Measurements from ENCODE around the gene GRM3. TPM values are rescaled to one million over a fixed set of nuclear protein-coding genes. Genes with fewer than 3 reads are reported as not detected.

The GRM3 gene
- polyA plus RNA-seq, 1 of the 3 experiments (the other 2 are of a cell fraction), result not detected

DNA sequence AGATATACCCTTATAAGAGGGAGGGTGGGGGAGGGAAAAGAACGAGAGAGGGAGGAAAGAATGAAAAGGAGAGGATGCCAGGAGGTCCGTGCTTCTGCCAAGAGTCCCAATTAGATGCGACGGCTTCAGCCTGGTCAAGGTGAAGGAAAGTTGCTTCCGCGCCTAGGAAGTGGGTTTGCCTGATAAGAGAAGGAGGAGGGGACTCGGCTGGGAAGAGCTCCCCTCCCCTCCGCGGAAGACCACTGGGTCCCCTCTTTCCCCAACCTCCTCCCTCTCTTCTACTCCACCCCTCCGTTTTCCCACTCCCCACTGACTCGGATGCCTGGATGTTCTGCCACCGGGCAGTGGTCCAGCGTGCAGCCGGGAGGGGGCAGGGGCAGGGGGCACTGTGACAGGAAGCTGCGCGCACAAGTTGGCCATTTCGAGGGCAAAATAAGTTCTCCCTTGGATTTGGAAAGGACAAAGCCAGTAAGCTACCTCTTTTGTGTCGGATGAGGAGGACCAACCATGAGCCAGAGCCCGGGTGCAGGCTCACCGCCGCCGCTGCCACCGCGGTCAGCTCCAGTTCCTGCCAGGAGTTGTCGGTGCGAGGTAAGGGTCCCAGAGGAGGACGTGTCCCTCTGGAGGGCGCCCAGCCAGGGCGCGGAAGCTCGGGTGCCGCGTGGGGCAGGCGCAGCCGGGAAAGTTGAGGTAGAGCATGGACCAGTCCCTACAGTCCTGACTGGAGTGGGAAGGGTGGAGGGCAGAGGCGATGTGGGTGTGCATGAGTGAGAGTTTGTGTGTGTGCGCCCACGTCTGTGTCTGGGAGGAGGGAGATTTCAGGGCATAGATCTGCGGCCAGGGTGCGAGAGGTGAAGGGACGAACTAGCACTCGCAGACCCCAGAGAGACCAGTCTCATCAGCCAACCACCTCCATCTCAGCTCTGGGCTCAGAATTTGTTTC is 844 bp downstream of the GRM3 start:
- Histone ChIP-seq H3K9ac (no peak overlapping the region), H3K9me3 (no peaks in the 10 kb centered on the region), H3K4me2 (peak overlapping the region; percentile 75), H3K4me3 (ENCODE audit: low read depth in 2 of 2, low read length in 1 of 2) (peak overlapping the region; percentile 35 to 53; a peak in 3 of 4 replicates), H3F3A (replicated peaks; ENCODE audit: insufficient read depth) (no peaks in the 10 kb centered on the region), H3K79me2 (ENCODE audit: insufficient read depth) (no peaks in the 10 kb centered on the region), H3K4me1 (ENCODE audit: control insufficient read depth in 1 of 2, insufficient read depth in 2 of 2, low read depth in 1 of 2, low read length in 1 of 2) (peaks cover 0 to 19% of the 10 kb centered on the region in 2 experiments; a peak in 2 of 4 replicates), H4K20me1 (ENCODE audit: insufficient read depth) (no peaks in the 10 kb centered on the region), H3K9me2 (no peaks in the 10 kb centered on the region), H3K27ac (ENCODE audit: low read depth in 2 of 2, low read length in 1 of 2) (no peak overlapping the region), H3K27me3 (ENCODE audit: insufficient read depth) (peaks cover 30% of the 10 kb centered on the region), H2AFZ (ENCODE audit: low read depth) (peak overlapping the region; percentile 18; the same call in 1 of the 2 replicates), H3K36me3 (replicated peaks in 1 of 2; ENCODE audit: control insufficient read depth in 1 of 2, insufficient read depth in 2 of 2, low read length in 1 of 2) (no peaks in the 10 kb centered on the region)
- ChIA-PET POLR2A (no interaction called here), CTCF (interaction anchor here (0.8 to 1.8 kb wide), 4 partner anchors 10 to 261 kb away, joined by 3 to 4 read pairs (median 4); no protein-coding TSS in a partner anchor)
- peak; percentile 67 for DNase-seq
- WGBS (ENCODE audit: low lambda C conversion rate), result 5% methylated on average over 35 of the region's 42 CpGs
- TF ChIP-seq SIN3A (IDR thresholded peaks at IDR 0.05; ENCODE audit: borderline replicate concordance, low read depth, low read length) (no peak), TAF1 (IDR thresholded peaks at IDR 0.05; ENCODE audit: borderline replicate concordance, low read depth, low read length) (no peak), MEF2A (IDR thresholded peaks at IDR 0.05; ENCODE audit: borderline replicate concordance, low read depth) (no peak), TEAD4 (IDR thresholded peaks at IDR 0.05; ENCODE audit: borderline replicate concordance, insufficient read depth) (no peak), YY1 (IDR thresholded peaks at IDR 0.05; ENCODE audit: low read depth) (no peak), EZH2phosphoT487 (IDR thresholded peaks at IDR 0.05; ENCODE audit: borderline replicate concordance, low read depth) (no peak)
- TF ChIP-seq, protein P1, sequence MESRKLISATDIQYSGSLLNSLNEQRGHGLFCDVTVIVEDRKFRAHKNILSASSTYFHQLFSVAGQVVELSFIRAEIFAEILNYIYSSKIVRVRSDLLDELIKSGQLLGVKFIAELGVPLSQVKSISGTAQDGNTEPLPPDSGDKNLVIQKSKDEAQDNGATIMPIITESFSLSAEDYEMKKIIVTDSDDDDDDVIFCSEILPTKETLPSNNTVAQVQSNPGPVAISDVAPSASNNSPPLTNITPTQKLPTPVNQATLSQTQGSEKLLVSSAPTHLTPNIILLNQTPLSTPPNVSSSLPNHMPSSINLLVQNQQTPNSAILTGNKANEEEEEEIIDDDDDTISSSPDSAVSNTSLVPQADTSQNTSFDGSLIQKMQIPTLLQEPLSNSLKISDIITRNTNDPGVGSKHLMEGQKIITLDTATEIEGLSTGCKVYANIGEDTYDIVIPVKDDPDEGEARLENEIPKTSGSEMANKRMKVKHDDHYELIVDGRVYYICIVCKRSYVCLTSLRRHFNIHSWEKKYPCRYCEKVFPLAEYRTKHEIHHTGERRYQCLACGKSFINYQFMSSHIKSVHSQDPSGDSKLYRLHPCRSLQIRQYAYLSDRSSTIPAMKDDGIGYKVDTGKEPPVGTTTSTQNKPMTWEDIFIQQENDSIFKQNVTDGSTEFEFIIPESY (IDR thresholded peaks at IDR 0.05; ENCODE audit: borderline replicate concordance, low read depth), result no peak
- TF ChIP-seq, protein P2, sequence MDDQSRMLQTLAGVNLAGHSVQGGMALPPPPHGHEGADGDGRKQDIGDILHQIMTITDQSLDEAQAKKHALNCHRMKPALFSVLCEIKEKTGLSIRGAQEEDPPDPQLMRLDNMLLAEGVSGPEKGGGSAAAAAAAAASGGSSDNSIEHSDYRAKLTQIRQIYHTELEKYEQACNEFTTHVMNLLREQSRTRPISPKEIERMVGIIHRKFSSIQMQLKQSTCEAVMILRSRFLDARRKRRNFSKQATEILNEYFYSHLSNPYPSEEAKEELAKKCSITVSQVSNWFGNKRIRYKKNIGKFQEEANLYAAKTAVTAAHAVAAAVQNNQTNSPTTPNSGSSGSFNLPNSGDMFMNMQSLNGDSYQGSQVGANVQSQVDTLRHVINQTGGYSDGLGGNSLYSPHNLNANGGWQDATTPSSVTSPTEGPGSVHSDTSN (IDR thresholded peaks at IDR 0.05), result no peak
- TF ChIP-seq, protein P3, sequence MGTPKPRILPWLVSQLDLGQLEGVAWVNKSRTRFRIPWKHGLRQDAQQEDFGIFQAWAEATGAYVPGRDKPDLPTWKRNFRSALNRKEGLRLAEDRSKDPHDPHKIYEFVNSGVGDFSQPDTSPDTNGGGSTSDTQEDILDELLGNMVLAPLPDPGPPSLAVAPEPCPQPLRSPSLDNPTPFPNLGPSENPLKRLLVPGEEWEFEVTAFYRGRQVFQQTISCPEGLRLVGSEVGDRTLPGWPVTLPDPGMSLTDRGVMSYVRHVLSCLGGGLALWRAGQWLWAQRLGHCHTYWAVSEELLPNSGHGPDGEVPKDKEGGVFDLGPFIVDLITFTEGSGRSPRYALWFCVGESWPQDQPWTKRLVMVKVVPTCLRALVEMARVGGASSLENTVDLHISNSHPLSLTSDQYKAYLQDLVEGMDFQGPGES (IDR thresholded peaks at IDR 0.05; ENCODE audit: low read depth, low read length), result no peak
- TF ChIP-seq, protein P4, sequence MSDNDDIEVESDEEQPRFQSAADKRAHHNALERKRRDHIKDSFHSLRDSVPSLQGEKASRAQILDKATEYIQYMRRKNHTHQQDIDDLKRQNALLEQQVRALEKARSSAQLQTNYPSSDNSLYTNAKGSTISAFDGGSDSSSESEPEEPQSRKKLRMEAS (IDR thresholded peaks at IDR 0.05; ENCODE audit: low read depth), result no peak

Data from SK-N-SH (cell line).